ENCODE data around the gene KIF16B.

KIF16B gene

DNA sequence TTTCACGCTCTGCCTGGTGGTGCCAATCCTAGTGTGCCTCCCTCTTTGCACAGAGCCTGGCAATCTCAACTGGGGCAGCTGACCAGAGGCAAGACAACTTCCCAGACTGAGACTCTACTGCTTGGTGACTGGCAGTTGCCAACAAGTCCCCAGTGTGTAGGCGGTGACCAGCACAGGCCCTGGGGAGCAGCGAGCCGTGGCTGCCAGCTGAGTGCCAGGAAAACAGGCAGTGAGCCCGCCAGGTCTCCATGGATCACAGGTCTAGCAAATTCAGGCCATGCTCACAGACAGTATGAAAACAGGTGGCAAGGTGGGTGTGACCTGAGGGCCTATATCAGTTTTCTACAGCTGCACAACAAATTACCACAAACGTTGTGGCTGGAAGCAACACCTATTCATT is 289.9 kb downstream of the KIF16B start (continued):
- TF ChIP-seq, protein P1, sequence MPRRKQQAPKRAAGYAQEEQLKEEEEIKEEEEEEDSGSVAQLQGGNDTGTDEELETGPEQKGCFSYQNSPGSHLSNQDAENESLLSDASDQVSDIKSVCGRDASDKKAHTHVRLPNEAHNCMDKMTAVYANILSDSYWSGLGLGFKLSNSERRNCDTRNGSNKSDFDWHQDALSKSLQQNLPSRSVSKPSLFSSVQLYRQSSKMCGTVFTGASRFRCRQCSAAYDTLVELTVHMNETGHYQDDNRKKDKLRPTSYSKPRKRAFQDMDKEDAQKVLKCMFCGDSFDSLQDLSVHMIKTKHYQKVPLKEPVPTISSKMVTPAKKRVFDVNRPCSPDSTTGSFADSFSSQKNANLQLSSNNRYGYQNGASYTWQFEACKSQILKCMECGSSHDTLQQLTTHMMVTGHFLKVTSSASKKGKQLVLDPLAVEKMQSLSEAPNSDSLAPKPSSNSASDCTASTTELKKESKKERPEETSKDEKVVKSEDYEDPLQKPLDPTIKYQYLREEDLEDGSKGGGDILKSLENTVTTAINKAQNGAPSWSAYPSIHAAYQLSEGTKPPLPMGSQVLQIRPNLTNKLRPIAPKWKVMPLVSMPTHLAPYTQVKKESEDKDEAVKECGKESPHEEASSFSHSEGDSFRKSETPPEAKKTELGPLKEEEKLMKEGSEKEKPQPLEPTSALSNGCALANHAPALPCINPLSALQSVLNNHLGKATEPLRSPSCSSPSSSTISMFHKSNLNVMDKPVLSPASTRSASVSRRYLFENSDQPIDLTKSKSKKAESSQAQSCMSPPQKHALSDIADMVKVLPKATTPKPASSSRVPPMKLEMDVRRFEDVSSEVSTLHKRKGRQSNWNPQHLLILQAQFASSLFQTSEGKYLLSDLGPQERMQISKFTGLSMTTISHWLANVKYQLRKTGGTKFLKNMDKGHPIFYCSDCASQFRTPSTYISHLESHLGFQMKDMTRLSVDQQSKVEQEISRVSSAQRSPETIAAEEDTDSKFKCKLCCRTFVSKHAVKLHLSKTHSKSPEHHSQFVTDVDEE (CRISPR knock-in tag; IDR thresholded peaks at IDR 0.05) = no peak
- TF ChIP-seq ZFP30 (CRISPR knock-in tag; IDR thresholded peaks at IDR 0.05) (no peak), RARB (CRISPR knock-in tag; IDR thresholded peaks at IDR 0.05) (no peak), SNAI2 (CRISPR knock-in tag; IDR thresholded peaks at IDR 0.05) (no peak), GLIS3 (CRISPR knock-in tag; IDR thresholded peaks at IDR 0.05) (no peak), ZNF8 (CRISPR knock-in tag; IDR thresholded peaks at IDR 0.05) (no peak), TOX (CRISPR knock-in tag; IDR thresholded peaks at IDR 0.05; ENCODE audit: borderline replicate concordance) (no peak), ZC3H10 (CRISPR knock-in tag; IDR thresholded peaks at IDR 0.05) (no peak)
- TF ChIP-seq, protein P2, sequence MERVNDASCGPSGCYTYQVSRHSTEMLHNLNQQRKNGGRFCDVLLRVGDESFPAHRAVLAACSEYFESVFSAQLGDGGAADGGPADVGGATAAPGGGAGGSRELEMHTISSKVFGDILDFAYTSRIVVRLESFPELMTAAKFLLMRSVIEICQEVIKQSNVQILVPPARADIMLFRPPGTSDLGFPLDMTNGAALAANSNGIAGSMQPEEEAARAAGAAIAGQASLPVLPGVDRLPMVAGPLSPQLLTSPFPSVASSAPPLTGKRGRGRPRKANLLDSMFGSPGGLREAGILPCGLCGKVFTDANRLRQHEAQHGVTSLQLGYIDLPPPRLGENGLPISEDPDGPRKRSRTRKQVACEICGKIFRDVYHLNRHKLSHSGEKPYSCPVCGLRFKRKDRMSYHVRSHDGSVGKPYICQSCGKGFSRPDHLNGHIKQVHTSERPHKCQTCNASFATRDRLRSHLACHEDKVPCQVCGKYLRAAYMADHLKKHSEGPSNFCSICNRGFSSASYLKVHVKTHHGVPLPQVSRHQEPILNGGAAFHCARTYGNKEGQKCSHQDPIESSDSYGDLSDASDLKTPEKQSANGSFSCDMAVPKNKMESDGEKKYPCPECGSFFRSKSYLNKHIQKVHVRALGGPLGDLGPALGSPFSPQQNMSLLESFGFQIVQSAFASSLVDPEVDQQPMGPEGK (CRISPR knock-in tag; IDR thresholded peaks at IDR 0.05; ENCODE audit: borderline replicate concordance) = no peak

DNA sequence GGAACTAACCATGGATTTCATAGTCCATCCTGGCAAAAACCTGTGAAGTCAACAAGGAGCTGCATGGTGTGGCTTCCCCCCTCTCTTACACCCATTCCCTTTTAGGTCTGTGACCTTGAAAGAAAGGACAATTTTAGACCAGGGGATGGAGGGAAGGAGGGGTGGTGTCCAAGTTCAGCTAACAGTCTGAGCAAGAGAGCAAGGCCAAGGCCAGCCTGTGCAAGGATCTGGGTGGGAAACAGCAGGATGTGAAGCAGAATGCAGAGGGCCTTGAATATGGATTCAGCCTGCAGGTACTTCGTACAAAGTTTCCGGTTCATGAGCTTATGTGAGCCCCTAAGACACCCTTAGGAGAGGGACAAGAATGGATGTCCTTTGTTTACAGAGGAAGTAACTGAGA is 293.0 kb downstream of the KIF16B start:
- TF ChIP-seq RARB (CRISPR knock-in tag; IDR thresholded peaks at IDR 0.05) (no peak), ARNTL (CRISPR knock-in tag; IDR thresholded peaks at IDR 0.05; ENCODE audit: borderline replicate concordance, low read depth) (no peak)
- no peak for ATAC-seq

DNA sequence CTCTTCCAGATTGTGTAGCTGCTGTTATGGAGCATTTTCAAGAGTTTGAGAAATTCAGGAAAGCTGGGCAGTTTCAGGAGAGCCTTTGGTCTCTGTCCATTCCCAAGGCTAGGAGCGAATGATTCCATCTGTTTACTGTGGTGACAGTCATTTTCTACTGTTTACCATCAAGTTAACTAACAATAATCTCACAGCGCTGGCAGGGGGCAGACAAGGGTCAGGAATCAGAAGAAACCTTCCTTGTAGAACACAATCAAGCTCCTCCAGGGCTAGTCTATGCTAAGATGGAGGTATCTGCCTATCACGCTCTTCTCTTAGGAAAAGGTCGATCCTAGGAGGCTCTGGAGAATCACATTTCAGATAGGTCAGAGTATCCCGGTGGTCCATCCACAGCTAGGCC is 293.9 kb downstream of the KIF16B start:
- ATAC-seq = peak; percentile 44; the same call in 2 of the 3 replicates
- no peak for TF ChIP-seq PPARA (CRISPR knock-in tag; IDR thresholded peaks at IDR 0.05; ENCODE audit: borderline replicate concordance)

DNA sequence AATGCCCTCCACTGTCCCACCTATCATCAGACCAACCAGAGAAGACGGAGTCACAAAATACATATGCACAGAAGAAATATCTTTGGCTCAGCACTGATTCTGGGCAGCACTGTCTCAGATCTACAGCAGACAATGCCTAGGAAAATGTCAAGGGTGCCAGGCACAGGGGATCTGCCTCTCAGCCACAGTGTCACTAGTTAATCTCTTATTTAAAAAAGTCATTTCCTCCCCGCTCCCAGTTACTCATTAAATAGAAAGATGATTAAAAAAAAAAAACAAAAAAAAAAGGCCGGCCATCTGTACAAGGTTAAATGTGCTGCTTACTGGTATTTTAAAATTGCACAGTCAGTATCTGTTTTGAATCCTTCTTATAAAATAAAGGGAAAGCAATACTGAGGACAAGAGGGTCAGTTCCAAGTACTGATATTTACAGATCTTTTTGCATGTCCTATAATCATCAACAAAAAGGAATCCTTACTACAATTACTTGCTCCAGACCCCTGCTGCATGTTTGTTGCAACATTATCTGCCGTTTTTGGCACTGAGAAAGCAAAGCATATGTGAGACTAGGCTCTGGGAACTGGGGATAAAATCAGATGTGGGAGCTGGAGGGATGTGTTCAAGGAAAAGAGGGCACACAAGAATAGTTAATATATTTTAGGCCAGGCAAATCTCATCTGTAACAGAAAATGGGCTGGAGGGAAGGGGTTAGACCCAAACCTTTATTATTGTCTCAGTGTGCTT is 299.3 kb downstream of the KIF16B start:
- TF ChIP-seq, protein P2 (CRISPR knock-in tag; IDR thresholded peaks at IDR 0.05; ENCODE audit: borderline replicate concordance) = no peak
- TF ChIP-seq TCF4 (CRISPR knock-in tag; IDR thresholded peaks at IDR 0.05; ENCODE audit: borderline replicate concordance) = no peak
- no peak for TF ChIP-seq ZNF565 (CRISPR knock-in tag; conservative IDR thresholded peaks at IDR 0.05; ENCODE audit: low read depth)
- no peak for TF ChIP-seq CSDC2 (CRISPR knock-in tag; IDR thresholded peaks at IDR 0.05)
- no peak for TF ChIP-seq TOX (CRISPR knock-in tag; IDR thresholded peaks at IDR 0.05; ENCODE audit: borderline replicate concordance)
- TF ChIP-seq, protein P1 (CRISPR knock-in tag; IDR thresholded peaks at IDR 0.05) = no peak
- no peak for TF ChIP-seq ESRRG (CRISPR knock-in tag; IDR thresholded peaks at IDR 0.05)
- no peak for TF ChIP-seq ZNF70 (CRISPR knock-in tag; IDR thresholded peaks at IDR 0.05)
- TF ChIP-seq, protein P3, sequence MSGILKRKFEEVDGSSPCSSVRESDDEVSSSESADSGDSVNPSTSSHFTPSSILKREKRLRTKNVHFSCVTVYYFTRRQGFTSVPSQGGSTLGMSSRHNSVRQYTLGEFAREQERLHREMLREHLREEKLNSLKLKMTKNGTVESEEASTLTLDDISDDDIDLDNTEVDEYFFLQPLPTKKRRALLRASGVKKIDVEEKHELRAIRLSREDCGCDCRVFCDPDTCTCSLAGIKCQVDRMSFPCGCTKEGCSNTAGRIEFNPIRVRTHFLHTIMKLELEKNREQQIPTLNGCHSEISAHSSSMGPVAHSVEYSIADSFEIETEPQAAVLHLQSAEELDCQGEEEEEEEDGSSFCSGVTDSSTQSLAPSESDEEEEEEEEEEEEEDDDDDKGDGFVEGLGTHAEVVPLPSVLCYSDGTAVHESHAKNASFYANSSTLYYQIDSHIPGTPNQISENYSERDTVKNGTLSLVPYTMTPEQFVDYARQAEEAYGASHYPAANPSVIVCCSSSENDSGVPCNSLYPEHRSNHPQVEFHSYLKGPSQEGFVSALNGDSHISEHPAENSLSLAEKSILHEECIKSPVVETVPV (CRISPR knock-in tag; IDR thresholded peaks at IDR 0.05) = no peak
- no peak for TF ChIP-seq ZNF8 (CRISPR knock-in tag; IDR thresholded peaks at IDR 0.05)
- no peak for TF ChIP-seq ARNTL (CRISPR knock-in tag; IDR thresholded peaks at IDR 0.05; ENCODE audit: borderline replicate concordance, low read depth)
- TF ChIP-seq SNAI2 (CRISPR knock-in tag; IDR thresholded peaks at IDR 0.05) = no peak
- TF ChIP-seq ZC3H10 (CRISPR knock-in tag; IDR thresholded peaks at IDR 0.05) = no peak
- no peak for TF ChIP-seq GLIS3 (CRISPR knock-in tag; IDR thresholded peaks at IDR 0.05)
- no peak for TF ChIP-seq RARB (CRISPR knock-in tag; IDR thresholded peaks at IDR 0.05)
- TF ChIP-seq BACH2 (CRISPR knock-in tag; IDR thresholded peaks at IDR 0.05; ENCODE audit: borderline replicate concordance) = no peak
- no peak for TF ChIP-seq OSR1 (CRISPR knock-in tag; IDR thresholded peaks at IDR 0.05)
- ATAC-seq = no peak

All from SK-N-SH treated with all-trans-retinoic acid at 6 μM for 48 hours (cell line).